ENCODE data around the gene FAM180B.

The FAM180B gene

DNA sequence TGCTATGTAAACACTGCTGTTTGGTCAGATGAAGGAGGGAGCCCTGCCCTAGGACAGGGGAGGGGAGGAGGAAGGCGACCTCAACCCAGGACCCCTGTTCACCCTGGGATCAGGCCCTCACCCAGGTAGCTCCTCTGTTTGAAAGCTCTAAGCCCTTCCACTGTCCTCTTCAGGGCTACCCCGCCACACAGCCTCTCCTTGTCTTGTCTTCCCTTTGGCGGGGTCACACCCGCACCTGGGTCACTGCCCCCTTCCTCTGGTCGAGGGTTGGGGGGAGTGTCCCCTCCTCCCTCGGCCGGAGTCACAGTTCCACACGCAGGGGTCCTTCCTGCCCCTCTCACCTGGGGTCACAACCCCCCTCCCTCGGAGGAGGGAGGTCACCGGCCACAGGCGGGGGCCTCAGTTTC lies 21.5 kb upstream of the FAM180B start:
- TF ChIP-seq BACH2 (CRISPR knock-in tag; IDR thresholded peaks at IDR 0.05; ENCODE audit: borderline replicate concordance) (no peak), SNAI2 (CRISPR knock-in tag; IDR thresholded peaks at IDR 0.05) (no peak)
- peak; percentile 11; the same call in 2 of the 3 replicates for ATAC-seq

DNA sequence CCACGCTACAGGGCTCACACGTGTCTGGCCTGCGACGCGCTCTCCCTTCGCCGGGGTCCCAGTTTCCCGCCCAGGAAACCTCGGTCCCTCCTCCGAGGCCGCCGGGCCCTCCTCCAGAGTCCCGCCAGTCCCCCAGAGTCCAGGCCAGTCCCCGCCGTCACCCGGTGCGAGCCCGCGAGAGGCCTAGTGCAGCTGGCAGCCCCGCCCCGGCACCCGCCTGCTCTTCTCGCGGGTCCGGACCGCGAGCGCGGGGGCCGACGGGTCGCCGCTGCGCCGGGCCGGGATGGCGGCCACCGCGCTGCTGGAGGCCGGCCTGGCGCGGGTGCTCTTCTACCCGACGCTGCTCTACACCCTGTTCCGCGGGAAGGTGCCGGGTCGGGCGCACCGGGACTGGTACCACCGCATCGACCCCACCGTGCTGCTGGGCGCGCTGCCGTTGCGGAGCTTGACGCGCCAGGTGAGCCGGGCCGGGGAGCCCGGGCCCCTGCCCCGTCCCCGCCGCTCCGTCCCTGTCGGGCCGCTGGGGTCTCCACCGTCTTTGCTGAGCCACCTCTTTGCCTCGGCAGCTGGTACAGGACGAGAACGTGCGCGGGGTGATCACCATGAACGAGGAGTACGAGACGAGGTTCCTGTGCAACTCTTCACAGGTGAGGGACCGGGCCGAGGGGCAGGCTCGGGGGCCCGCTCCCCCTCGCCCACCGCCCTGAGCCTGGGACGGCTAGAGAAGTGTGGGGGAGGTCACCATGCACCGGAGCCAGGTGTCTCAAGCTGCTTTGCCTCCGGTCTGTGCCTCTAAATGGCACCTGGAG lies 20.9 kb upstream of the FAM180B start, which contains the start of gene PTPMT1:
PTPMT1 (plus strand) TSS at position 260 of the 809 bp plus-strand sequence; CDS start at position 284, 24 bp downstream.
- peak; percentile 97 for ATAC-seq
- TF ChIP-seq ZNF565 (CRISPR knock-in tag; conservative IDR thresholded peaks at IDR 0.05; ENCODE audit: low read depth) (no peak), TCF4 (CRISPR knock-in tag; IDR thresholded peaks at IDR 0.05; ENCODE audit: borderline replicate concordance) (no peak), SNAI2 (CRISPR knock-in tag; IDR thresholded peaks at IDR 0.05) (no peak)

DNA sequence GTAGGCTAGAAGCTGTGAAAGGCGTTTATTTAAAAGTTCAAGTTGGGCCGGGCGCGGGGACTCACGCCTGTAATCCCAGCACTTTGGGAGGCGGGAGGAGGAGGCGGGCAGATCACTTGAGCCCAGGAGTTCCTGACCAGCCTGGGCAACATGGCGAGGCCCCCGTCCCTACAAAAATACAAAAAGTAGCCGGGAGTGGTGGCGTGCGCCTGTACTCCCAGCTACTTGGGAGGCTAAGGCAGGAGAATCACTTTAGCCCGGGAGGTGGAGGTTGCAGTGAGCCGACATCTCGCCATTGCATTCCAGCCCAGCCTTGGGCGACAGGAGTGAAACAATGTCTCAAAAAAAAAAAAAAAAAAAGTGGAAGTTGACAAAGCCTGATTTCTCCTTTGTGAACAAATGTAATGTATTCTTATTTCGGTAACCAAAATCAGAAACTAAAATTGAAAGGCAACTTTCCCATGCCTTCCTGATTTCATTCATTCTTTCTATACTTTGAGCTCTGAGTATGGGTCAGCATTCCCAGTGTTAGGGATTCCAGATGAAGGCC lies 20.3 kb upstream of the FAM180B start:
- TF ChIP-seq TCF4 (CRISPR knock-in tag; IDR thresholded peaks at IDR 0.05; ENCODE audit: borderline replicate concordance) (no peak), OSR1 (CRISPR knock-in tag; IDR thresholded peaks at IDR 0.05) (no peak), ZC3H10 (CRISPR knock-in tag; IDR thresholded peaks at IDR 0.05) (no peak), ZNF8 (CRISPR knock-in tag; IDR thresholded peaks at IDR 0.05) (no peak), ISL1 (CRISPR knock-in tag; IDR thresholded peaks at IDR 0.05) (no peak), BACH2 (CRISPR knock-in tag; IDR thresholded peaks at IDR 0.05; ENCODE audit: borderline replicate concordance) (no peak), ZNF70 (CRISPR knock-in tag; IDR thresholded peaks at IDR 0.05) (no peak), CSDC2 (CRISPR knock-in tag; IDR thresholded peaks at IDR 0.05) (no peak), ZNF565 (CRISPR knock-in tag; conservative IDR thresholded peaks at IDR 0.05; ENCODE audit: low read depth) (no peak), ZFP30 (CRISPR knock-in tag; IDR thresholded peaks at IDR 0.05) (no peak), ESRRG (CRISPR knock-in tag; IDR thresholded peaks at IDR 0.05) (no peak)
- TF ChIP-seq, protein P1, sequence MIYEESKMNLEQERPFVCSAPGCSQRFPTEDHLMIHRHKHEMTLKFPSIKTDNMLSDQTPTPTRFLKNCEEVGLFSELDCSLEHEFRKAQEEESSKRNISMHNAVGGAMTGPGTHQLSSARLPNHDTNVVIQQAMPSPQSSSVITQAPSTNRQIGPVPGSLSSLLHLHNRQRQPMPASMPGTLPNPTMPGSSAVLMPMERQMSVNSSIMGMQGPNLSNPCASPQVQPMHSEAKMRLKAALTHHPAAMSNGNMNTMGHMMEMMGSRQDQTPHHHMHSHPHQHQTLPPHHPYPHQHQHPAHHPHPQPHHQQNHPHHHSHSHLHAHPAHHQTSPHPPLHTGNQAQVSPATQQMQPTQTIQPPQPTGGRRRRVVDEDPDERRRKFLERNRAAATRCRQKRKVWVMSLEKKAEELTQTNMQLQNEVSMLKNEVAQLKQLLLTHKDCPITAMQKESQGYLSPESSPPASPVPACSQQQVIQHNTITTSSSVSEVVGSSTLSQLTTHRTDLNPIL (CRISPR knock-in tag; IDR thresholded peaks at IDR 0.05; ENCODE audit: low read depth): no peak
- TF ChIP-seq, protein P2, sequence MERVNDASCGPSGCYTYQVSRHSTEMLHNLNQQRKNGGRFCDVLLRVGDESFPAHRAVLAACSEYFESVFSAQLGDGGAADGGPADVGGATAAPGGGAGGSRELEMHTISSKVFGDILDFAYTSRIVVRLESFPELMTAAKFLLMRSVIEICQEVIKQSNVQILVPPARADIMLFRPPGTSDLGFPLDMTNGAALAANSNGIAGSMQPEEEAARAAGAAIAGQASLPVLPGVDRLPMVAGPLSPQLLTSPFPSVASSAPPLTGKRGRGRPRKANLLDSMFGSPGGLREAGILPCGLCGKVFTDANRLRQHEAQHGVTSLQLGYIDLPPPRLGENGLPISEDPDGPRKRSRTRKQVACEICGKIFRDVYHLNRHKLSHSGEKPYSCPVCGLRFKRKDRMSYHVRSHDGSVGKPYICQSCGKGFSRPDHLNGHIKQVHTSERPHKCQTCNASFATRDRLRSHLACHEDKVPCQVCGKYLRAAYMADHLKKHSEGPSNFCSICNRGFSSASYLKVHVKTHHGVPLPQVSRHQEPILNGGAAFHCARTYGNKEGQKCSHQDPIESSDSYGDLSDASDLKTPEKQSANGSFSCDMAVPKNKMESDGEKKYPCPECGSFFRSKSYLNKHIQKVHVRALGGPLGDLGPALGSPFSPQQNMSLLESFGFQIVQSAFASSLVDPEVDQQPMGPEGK (CRISPR knock-in tag; IDR thresholded peaks at IDR 0.05; ENCODE audit: borderline replicate concordance): no peak
- ATAC-seq: peak; percentile 26

DNA sequence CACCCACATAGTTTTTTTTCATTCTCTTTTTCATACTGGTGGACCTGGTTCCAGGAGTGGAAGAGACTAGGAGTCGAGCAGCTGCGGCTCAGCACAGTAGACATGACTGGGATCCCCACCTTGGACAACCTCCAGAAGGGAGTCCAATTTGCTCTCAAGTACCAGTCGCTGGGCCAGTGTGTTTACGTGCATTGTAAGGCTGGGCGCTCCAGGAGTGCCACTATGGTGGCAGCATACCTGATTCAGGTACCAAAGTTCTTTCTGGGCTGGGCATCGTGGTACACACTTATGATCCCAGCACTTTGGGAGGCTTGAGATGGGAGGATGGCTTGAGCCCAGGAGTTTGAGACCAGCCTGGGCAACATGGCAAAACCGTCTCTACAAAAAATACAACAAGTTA lies 16.8 kb upstream of the FAM180B start:
- TF ChIP-seq ZFP3 (CRISPR knock-in tag; IDR thresholded peaks at IDR 0.05): no peak
- TF ChIP-seq GLIS3 (CRISPR knock-in tag; IDR thresholded peaks at IDR 0.05): no peak
- no peak for TF ChIP-seq OSR1 (CRISPR knock-in tag; IDR thresholded peaks at IDR 0.05)
- TF ChIP-seq, protein P2 (CRISPR knock-in tag; IDR thresholded peaks at IDR 0.05; ENCODE audit: borderline replicate concordance): no peak
- TF ChIP-seq CSDC2 (CRISPR knock-in tag; IDR thresholded peaks at IDR 0.05): no peak
- TF ChIP-seq, protein P3, sequence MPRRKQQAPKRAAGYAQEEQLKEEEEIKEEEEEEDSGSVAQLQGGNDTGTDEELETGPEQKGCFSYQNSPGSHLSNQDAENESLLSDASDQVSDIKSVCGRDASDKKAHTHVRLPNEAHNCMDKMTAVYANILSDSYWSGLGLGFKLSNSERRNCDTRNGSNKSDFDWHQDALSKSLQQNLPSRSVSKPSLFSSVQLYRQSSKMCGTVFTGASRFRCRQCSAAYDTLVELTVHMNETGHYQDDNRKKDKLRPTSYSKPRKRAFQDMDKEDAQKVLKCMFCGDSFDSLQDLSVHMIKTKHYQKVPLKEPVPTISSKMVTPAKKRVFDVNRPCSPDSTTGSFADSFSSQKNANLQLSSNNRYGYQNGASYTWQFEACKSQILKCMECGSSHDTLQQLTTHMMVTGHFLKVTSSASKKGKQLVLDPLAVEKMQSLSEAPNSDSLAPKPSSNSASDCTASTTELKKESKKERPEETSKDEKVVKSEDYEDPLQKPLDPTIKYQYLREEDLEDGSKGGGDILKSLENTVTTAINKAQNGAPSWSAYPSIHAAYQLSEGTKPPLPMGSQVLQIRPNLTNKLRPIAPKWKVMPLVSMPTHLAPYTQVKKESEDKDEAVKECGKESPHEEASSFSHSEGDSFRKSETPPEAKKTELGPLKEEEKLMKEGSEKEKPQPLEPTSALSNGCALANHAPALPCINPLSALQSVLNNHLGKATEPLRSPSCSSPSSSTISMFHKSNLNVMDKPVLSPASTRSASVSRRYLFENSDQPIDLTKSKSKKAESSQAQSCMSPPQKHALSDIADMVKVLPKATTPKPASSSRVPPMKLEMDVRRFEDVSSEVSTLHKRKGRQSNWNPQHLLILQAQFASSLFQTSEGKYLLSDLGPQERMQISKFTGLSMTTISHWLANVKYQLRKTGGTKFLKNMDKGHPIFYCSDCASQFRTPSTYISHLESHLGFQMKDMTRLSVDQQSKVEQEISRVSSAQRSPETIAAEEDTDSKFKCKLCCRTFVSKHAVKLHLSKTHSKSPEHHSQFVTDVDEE (CRISPR knock-in tag; IDR thresholded peaks at IDR 0.05): no peak
- TF ChIP-seq, protein P4, sequence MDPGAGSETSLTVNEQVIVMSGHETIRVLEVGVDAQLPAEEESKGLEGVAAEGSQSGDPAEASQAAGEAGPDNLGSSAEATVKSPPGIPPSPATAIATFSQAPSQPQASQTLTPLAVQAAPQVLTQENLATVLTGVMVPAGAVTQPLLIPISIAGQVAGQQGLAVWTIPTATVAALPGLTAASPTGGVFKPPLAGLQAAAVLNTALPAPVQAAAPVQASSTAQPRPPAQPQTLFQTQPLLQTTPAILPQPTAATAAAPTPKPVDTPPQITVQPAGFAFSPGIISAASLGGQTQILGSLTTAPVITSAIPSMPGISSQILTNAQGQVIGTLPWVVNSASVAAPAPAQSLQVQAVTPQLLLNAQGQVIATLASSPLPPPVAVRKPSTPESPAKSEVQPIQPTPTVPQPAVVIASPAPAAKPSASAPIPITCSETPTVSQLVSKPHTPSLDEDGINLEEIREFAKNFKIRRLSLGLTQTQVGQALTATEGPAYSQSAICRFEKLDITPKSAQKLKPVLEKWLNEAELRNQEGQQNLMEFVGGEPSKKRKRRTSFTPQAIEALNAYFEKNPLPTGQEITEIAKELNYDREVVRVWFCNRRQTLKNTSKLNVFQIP (CRISPR knock-in tag; IDR thresholded peaks at IDR 0.05; ENCODE audit: borderline replicate concordance, low read depth): no peak
- no peak for TF ChIP-seq ZNF70 (CRISPR knock-in tag; IDR thresholded peaks at IDR 0.05)
- no peak for TF ChIP-seq ZC3H10 (CRISPR knock-in tag; IDR thresholded peaks at IDR 0.05)
- no peak for TF ChIP-seq ZNF565 (CRISPR knock-in tag; conservative IDR thresholded peaks at IDR 0.05; ENCODE audit: low read depth)
- TF ChIP-seq BACH2 (CRISPR knock-in tag; IDR thresholded peaks at IDR 0.05; ENCODE audit: borderline replicate concordance): no peak
- TF ChIP-seq PPARA (CRISPR knock-in tag; IDR thresholded peaks at IDR 0.05; ENCODE audit: borderline replicate concordance): no peak
- TF ChIP-seq ZNF8 (CRISPR knock-in tag; IDR thresholded peaks at IDR 0.05): no peak
- no peak for TF ChIP-seq ARNTL (CRISPR knock-in tag; IDR thresholded peaks at IDR 0.05; ENCODE audit: borderline replicate concordance, low read depth)
- TF ChIP-seq ESRRG (CRISPR knock-in tag; IDR thresholded peaks at IDR 0.05): no peak
- TF ChIP-seq TOX (CRISPR knock-in tag; IDR thresholded peaks at IDR 0.05; ENCODE audit: borderline replicate concordance): no peak
- TF ChIP-seq TCF4 (CRISPR knock-in tag; IDR thresholded peaks at IDR 0.05; ENCODE audit: borderline replicate concordance): no peak
- TF ChIP-seq, protein P5, sequence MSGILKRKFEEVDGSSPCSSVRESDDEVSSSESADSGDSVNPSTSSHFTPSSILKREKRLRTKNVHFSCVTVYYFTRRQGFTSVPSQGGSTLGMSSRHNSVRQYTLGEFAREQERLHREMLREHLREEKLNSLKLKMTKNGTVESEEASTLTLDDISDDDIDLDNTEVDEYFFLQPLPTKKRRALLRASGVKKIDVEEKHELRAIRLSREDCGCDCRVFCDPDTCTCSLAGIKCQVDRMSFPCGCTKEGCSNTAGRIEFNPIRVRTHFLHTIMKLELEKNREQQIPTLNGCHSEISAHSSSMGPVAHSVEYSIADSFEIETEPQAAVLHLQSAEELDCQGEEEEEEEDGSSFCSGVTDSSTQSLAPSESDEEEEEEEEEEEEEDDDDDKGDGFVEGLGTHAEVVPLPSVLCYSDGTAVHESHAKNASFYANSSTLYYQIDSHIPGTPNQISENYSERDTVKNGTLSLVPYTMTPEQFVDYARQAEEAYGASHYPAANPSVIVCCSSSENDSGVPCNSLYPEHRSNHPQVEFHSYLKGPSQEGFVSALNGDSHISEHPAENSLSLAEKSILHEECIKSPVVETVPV (CRISPR knock-in tag; IDR thresholded peaks at IDR 0.05): no peak
- TF ChIP-seq RARB (CRISPR knock-in tag; IDR thresholded peaks at IDR 0.05): no peak
- ATAC-seq: no peak

All from SK-N-SH treated with all-trans-retinoic acid at 6 μM for 48 hours (cell line).